Measurements from ENCODE around the gene ZDHHC13. TPM values are rescaled to one million over a fixed set of nuclear protein-coding genes. Genes with fewer than 3 reads are reported as not detected.
"Not testable (repeated sequence)": the region's sequence is repeated elsewhere in the genome, so short reads cannot be mapped to it uniquely, and the experiment has no call there.

The ZDHHC13 gene
- total RNA-seq, 1 experiment from 2014 or later = 20.9 TPM

DNA sequence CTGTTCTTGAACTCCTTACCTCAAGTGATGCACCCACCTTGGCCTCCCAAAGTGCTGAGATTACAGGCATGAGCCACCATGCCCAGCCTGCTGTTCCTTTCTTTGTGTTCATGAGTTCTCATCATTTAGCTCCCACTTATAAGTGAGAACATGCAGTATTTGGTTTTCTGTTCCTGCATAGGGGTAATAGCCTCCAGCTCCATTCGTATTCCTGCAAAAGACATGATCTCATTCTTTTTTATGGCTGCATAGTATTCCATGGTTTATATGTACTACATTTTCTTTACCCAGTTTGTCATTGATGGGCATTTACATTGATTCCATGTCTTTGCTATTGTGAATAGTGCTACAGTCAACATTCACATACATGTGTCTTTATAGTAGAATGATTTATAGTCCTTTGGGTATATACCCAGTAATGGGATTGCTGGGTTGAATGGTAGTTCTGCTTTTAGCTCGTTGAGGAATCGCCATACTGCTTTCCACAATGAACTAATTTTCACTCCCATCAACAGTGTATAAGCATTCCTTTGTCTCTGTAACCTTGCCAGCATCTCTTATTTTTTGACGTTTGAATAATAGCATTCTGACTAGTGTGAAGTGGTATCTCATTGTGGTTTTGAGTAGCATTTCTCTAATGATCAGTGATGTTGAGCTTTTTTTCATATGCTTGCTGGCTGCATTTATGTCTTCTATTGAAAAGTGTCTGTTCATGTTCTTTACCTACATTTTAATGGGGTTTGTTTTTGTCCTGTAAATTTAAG lies 9.8 kb downstream of the ZDHHC13 start:
- DNase-seq (ENCODE audit: low spot score); ATAC-seq; H3K27me3 Mint-ChIP-seq (ENCODE audit: low read depth); CTCF ChIA-PET; H3K4me3 Mint-ChIP-seq; H3K27ac Mint-ChIP-seq: not testable (repeated sequence)
- H3K36me3 Mint-ChIP-seq = peaks cover 40% of the 10 kb centered on the region
- H3K9me3 Mint-ChIP-seq = peaks cover 20% of the 10 kb centered on the region
- POLR2A ChIA-PET = interaction anchor here (0.5 to 0.7 kb wide), 2 partner anchors 82 to 337 kb away, joined by 3 read pairs; no protein-coding TSS in a partner anchor
- peaks cover 32% of the 10 kb centered on the region for H3K4me1 Mint-ChIP-seq

DNA sequence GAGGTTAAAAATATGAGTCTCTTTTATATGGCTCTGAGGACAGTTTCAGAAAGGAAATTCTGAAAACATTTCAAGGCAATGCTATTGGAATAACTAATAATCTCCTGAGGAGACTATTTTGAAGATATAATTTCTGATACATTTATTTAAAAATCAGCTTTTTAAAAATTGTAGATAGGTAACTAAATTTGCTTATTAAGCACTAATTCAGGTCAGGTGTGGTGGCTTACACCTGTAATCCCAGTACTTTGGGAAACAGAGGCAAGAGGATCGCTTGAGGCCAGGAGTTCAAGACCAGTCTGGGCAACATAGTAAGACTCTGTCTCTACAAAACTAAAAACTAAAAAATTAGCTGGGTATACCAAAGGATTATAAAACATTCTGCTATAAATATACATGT lies 17.0 kb downstream of the ZDHHC13 start:
- Mint-ChIP-seq H3K27me3 (ENCODE audit: low read depth) (no peaks in the 10 kb centered on the region; the same call in 1 of the 2 replicates), H3K27ac (no peak overlapping the region), H3K4me3 (no peak overlapping the region), H3K9me3 (peaks cover 57% of the 10 kb centered on the region), H3K36me3 (peaks cover 65% of the 10 kb centered on the region), H3K4me1 (no peaks in the 10 kb centered on the region)
- ATAC-seq (no peak), DNase-seq (ENCODE audit: low spot score) (no peak)
- CTCF ChIA-PET = no interaction called here
- POLR2A ChIA-PET = no interaction called here
- no peak for TF ChIP-seq ZNF317 (CRISPR knock-in tag; IDR thresholded peaks at IDR 0.05; ENCODE audit: borderline replicate concordance, low read depth)
- TF ChIP-seq CBFB (CRISPR knock-in tag; IDR thresholded peaks at IDR 0.05; ENCODE audit: low read depth) = no peak
- TF ChIP-seq, protein P1, sequence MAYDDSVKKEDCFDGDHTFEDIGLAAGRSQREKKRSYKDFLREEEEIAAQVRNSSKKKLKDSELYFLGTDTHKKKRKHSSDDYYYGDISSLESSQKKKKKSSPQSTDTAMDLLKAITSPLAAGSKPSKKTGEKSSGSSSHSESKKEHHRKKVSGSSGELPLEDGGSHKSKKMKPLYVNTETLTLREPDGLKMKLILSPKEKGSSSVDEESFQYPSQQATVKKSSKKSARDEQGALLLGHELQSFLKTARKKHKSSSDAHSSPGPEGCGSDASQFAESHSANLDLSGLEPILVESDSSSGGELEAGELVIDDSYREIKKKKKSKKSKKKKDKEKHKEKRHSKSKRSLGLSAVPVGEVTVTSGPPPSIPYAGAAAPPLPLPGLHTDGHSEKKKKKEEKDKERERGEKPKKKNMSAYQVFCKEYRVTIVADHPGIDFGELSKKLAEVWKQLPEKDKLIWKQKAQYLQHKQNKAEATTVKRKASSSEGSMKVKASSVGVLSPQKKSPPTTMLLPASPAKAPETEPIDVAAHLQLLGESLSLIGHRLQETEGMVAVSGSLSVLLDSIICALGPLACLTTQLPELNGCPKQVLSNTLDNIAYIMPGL (CRISPR knock-in tag; IDR thresholded peaks at IDR 0.05) = no peak
- TF ChIP-seq, protein P2, sequence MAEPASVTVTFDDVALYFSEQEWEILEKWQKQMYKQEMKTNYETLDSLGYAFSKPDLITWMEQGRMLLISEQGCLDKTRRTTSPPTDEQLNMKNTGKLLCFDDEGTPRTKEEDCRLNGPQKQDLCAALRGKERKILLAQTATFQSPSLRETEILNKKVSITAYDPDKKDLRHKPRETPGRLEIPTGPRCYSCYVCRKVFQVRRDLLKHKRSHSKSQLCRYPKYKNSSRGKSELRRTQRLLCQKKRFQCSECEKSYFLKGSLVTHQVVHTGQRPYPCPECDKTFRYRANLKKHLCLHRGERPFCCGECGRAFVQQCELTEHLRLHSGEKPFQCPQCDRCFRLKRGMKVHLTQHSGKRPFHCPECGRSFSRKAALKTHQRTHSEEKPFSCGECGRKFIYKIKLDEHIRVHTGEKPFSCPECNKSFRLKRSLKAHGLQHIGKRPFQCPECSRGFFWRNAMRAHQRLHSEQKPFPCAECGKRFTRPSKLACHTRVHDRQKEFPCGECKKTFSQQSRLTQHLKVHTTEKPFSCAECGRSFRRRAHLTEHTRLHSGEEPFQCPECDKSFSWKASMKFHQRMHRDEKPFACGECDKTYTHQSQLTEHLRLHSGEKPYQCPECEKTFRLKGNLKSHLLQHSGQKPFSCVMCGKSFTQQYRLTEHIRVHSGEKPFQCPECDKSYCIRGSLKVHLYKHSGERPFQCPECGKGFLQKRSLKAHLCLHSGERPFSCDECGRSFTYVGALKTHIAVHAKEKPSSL (CRISPR knock-in tag; conservative IDR thresholded peaks at IDR 0.05) = no peak
- TF ChIP-seq, protein P3, sequence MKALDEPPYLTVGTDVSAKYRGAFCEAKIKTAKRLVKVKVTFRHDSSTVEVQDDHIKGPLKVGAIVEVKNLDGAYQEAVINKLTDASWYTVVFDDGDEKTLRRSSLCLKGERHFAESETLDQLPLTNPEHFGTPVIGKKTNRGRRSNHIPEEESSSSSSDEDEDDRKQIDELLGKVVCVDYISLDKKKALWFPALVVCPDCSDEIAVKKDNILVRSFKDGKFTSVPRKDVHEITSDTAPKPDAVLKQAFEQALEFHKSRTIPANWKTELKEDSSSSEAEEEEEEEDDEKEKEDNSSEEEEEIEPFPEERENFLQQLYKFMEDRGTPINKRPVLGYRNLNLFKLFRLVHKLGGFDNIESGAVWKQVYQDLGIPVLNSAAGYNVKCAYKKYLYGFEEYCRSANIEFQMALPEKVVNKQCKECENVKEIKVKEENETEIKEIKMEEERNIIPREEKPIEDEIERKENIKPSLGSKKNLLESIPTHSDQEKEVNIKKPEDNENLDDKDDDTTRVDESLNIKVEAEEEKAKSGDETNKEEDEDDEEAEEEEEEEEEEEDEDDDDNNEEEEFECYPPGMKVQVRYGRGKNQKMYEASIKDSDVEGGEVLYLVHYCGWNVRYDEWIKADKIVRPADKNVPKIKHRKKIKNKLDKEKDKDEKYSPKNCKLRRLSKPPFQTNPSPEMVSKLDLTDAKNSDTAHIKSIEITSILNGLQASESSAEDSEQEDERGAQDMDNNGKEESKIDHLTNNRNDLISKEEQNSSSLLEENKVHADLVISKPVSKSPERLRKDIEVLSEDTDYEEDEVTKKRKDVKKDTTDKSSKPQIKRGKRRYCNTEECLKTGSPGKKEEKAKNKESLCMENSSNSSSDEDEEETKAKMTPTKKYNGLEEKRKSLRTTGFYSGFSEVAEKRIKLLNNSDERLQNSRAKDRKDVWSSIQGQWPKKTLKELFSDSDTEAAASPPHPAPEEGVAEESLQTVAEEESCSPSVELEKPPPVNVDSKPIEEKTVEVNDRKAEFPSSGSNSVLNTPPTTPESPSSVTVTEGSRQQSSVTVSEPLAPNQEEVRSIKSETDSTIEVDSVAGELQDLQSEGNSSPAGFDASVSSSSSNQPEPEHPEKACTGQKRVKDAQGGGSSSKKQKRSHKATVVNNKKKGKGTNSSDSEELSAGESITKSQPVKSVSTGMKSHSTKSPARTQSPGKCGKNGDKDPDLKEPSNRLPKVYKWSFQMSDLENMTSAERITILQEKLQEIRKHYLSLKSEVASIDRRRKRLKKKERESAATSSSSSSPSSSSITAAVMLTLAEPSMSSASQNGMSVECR (CRISPR knock-in tag; IDR thresholded peaks at IDR 0.05; ENCODE audit: borderline replicate concordance) = no peak
- TF ChIP-seq GTF2I (CRISPR knock-in tag; conservative IDR thresholded peaks at IDR 0.05) = no peak
- TF ChIP-seq JUN (CRISPR knock-in tag; IDR thresholded peaks at IDR 0.05) = no peak
- no peak for TF ChIP-seq OVOL2 (CRISPR knock-in tag; IDR thresholded peaks at IDR 0.05; ENCODE audit: borderline replicate concordance)
- TF ChIP-seq, protein P4, sequence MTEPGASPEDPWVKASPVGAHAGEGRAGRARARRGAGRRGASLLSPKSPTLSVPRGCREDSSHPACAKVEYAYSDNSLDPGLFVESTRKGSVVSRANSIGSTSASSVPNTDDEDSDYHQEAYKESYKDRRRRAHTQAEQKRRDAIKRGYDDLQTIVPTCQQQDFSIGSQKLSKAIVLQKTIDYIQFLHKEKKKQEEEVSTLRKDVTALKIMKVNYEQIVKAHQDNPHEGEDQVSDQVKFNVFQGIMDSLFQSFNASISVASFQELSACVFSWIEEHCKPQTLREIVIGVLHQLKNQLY (CRISPR knock-in tag; IDR thresholded peaks at IDR 0.05) = no peak
- TF ChIP-seq ZNF263 (CRISPR knock-in tag; IDR thresholded peaks at IDR 0.05; ENCODE audit: low read depth) = no peak
- TF ChIP-seq NFATC4 (CRISPR knock-in tag; IDR thresholded peaks at IDR 0.05) = no peak
- TF ChIP-seq, protein P5, sequence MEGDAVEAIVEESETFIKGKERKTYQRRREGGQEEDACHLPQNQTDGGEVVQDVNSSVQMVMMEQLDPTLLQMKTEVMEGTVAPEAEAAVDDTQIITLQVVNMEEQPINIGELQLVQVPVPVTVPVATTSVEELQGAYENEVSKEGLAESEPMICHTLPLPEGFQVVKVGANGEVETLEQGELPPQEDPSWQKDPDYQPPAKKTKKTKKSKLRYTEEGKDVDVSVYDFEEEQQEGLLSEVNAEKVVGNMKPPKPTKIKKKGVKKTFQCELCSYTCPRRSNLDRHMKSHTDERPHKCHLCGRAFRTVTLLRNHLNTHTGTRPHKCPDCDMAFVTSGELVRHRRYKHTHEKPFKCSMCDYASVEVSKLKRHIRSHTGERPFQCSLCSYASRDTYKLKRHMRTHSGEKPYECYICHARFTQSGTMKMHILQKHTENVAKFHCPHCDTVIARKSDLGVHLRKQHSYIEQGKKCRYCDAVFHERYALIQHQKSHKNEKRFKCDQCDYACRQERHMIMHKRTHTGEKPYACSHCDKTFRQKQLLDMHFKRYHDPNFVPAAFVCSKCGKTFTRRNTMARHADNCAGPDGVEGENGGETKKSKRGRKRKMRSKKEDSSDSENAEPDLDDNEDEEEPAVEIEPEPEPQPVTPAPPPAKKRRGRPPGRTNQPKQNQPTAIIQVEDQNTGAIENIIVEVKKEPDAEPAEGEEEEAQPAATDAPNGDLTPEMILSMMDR (IDR thresholded peaks at IDR 0.05) = no peak
- no peak for TF ChIP-seq GABPB1 (CRISPR knock-in tag; IDR thresholded peaks at IDR 0.05)
- TF ChIP-seq NR3C1 (CRISPR knock-in tag; conservative IDR thresholded peaks at IDR 0.05; ENCODE audit: low read depth) = no peak
- TF ChIP-seq, protein P6, sequence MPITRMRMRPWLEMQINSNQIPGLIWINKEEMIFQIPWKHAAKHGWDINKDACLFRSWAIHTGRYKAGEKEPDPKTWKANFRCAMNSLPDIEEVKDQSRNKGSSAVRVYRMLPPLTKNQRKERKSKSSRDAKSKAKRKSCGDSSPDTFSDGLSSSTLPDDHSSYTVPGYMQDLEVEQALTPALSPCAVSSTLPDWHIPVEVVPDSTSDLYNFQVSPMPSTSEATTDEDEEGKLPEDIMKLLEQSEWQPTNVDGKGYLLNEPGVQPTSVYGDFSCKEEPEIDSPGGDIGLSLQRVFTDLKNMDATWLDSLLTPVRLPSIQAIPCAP (CRISPR knock-in tag; IDR thresholded peaks at IDR 0.05) = no peak

DNA sequence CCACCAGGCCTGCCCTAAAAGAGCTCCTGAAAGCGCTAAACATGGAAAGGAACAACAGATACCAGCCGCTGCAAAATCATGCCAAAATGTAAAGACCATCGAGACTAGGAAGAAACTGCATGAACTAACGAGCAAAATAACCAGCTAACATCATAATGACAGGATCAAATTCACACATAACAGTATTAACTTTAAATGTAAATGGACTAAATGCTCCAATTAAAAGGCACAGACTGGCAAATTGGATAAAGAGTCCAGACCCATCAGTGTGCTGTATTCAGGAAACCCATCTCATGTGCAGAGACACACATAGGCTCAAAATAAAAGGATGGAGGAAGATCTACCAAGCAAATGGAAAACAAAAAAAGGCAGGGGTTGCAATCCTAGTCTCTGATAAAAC lies 19.9 kb downstream of the ZDHHC13 start:
- H3K27ac Mint-ChIP-seq; POLR2A ChIA-PET; CTCF ChIA-PET; DNase-seq (ENCODE audit: low spot score); H3K4me3 Mint-ChIP-seq; ATAC-seq; H3K4me1 Mint-ChIP-seq; H3K27me3 Mint-ChIP-seq (ENCODE audit: low read depth): not testable (repeated sequence)
- H3K36me3 Mint-ChIP-seq = peaks cover 46% of the 10 kb centered on the region
- peaks cover 41% of the 10 kb centered on the region for H3K9me3 Mint-ChIP-seq

Measured in WTC11 (cell line).